PC-3 (cell line): ENCODE data around the gene COMMD6. TPM values are rescaled to one million over a fixed set of nuclear protein-coding genes. Genes with fewer than 3 reads are reported as not detected.

Source experiments
- ATAC-seq: fragments of 200-7000 bp; cut with Tn5 transposase; 2 replicates; pipeline ENCODE4 v1.9.1; 2020; ENCODE audit warnings: mild to moderate bottlenecking, moderate library complexity
- BruUV-seq: library from RNA; stranded (reverse); fragments of 400-500 nt; replicated peaks from 2 replicates; lab custom pipeline; 2021; lab: Mats Ljungman, UMichigan
- CTCF ChIA-PET: fragments of 300-600 bp; sonication (Branson Sonifier 250); formaldehyde crosslinking; loops from one replicate; lab custom pipeline; 2022; ENCODE audit warnings: antibody characterized with exemption; lab: Charles Lee
- POLR2A ChIA-PET: fragments of 300-600 bp; sonication (Branson Sonifier 250); formaldehyde crosslinking; loops from one replicate; lab custom pipeline; 2022; ENCODE audit warnings: antibody characterized with exemption; ENCODE audit not compliant: unreplicated experiment; lab: Charles Lee
- DNase-seq: peaks from one replicate; pipeline ENCODE4 v3.0.0-alpha.2; 2015
- H2AFZ ChIP-seq: fragments of 300-600 bp; sonication (generic); 2 replicates; pipeline ENCODE4 v1.6.0; 2016; ENCODE audit warnings: antibody characterized with exemption, low read length
- H3F3A ChIP-seq: fragments of 300-600 bp; sonication (generic); one replicate; pipeline ENCODE4 v1.6.0; 2017; ENCODE audit warnings: antibody characterized with exemption, low read length, control low read depth, mild to moderate bottlenecking; ENCODE audit not compliant: unreplicated experiment
- H3K27ac ChIP-seq: fragments of 300-600 bp; sonication (generic); 2 replicates; pipeline ENCODE4 v1.5.1; 2016; ENCODE audit warnings: mild to moderate bottlenecking, low read length
- H3K27me3 ChIP-seq: fragments of 300-600 bp; sonication (generic); 2 replicates; pipeline ENCODE4 v1.6.1; 2016; ENCODE audit warnings: low read length, mixed read lengths
- H3K36me3 ChIP-seq: fragments of 300-600 bp; sonication (generic); 2 replicates; pipeline ENCODE4 v1.6.1; 2016; ENCODE audit warnings: low read depth, mixed run types, low read length, mixed read lengths
- H3K4me1 ChIP-seq: fragments of 300-600 bp; sonication (generic); 2 replicates; pipeline ENCODE4 v1.5.1; 2016; ENCODE audit warnings: low read length; ENCODE audit not compliant: insufficient read depth
- H3K4me2 ChIP-seq: fragments of 300-600 bp; sonication (generic); 2 replicates; pipeline ENCODE4 v1.6.0; 2016; ENCODE audit warnings: low read length
- H3K4me3 ChIP-seq: fragments of 300-600 bp; sonication (generic); 2 replicates; pipeline ENCODE4 v1.5.1; 2016; ENCODE audit warnings: mild to moderate bottlenecking, low read length, mixed read lengths
- H3K79me2 ChIP-seq: fragments of 300-600 bp; sonication (generic); 2 replicates; pipeline ENCODE4 v1.6.1; 2017; ENCODE audit warnings: low read length, mixed read lengths
- H3K9ac ChIP-seq: fragments of 300-600 bp; sonication (generic); 2 replicates; pipeline ENCODE4 v1.6.0; 2016; ENCODE audit warnings: mild to moderate bottlenecking, low read length
- H3K9me2 ChIP-seq: fragments of 300-600 bp; sonication (generic); replicated peaks from 2 replicates; pipeline ENCODE4 v1.6.1; 2016; ENCODE audit warnings: mixed run types, low read length, mixed read lengths
- H3K9me3 ChIP-seq: fragments of 300-600 bp; sonication (generic); 2 replicates; pipeline ENCODE4 v1.6.1; 2016; ENCODE audit warnings: low read length, mixed read lengths
- H4K20me1 ChIP-seq: fragments of 300-600 bp; sonication (generic); 2 replicates; pipeline ENCODE4 v1.6.1; 2016; ENCODE audit warnings: low read length, mixed read lengths
- EZH2 ChIP-seq: fragments of 300-600 bp; sonication (generic); IDR thresholded peaks from one replicate; pipeline ENCODE4 v1.6.1; 2017; ENCODE audit warnings: antibody characterized with exemption, mild to moderate bottlenecking, low read length; ENCODE audit not compliant: unreplicated experiment
- EZH2phosphoT487 ChIP-seq: fragments of 300-600 bp; sonication (generic); IDR thresholded peaks from 2 replicates; pipeline ENCODE4 v1.6.1; 2018; ENCODE audit warnings: mild to moderate bottlenecking, antibody characterized with exemption, low read length, borderline replicate concordance
- intact Hi-C: fragments of 100-400 bp; cut with micrococcal nuclease; formaldehyde crosslinking; loops from 2 replicates; pipeline ENCODE4 v1.9.0; 2023
- total RNA-seq: library from RNA; depleted of rRNA; stranded (reverse); fragments of >200 nt; gene quantifications from 2 replicates; pipeline ENCODE4 v1.2.3, GENCODE V29; 2014
- TF ChIP-seq, protein P1 (sequence below): fragments of 300-600 bp; sonication (generic); conservative IDR thresholded peaks from 2 replicates; pipeline ENCODE4 v1.5.1; 2017; ENCODE audit warnings: antibody characterized with exemption, low read depth, mild to moderate bottlenecking, low read length

The COMMD6 gene
- total RNA-seq, 1 experiment from 2014 or later: 46.7 TPM

- TF ChIP-seq, protein P1, sequence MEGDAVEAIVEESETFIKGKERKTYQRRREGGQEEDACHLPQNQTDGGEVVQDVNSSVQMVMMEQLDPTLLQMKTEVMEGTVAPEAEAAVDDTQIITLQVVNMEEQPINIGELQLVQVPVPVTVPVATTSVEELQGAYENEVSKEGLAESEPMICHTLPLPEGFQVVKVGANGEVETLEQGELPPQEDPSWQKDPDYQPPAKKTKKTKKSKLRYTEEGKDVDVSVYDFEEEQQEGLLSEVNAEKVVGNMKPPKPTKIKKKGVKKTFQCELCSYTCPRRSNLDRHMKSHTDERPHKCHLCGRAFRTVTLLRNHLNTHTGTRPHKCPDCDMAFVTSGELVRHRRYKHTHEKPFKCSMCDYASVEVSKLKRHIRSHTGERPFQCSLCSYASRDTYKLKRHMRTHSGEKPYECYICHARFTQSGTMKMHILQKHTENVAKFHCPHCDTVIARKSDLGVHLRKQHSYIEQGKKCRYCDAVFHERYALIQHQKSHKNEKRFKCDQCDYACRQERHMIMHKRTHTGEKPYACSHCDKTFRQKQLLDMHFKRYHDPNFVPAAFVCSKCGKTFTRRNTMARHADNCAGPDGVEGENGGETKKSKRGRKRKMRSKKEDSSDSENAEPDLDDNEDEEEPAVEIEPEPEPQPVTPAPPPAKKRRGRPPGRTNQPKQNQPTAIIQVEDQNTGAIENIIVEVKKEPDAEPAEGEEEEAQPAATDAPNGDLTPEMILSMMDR: no peak
- no peak for TF ChIP-seq EZH2phosphoT487
- Histone ChIP-seq H3K27ac (no peak overlapping the region), H4K20me1 (no peaks in the 10 kb centered on the region), H3K4me1 (no peaks in the 10 kb centered on the region), H3K36me3 (no peaks in the 10 kb centered on the region), H3F3A (no peaks in the 10 kb centered on the region), H3K9ac (no peak overlapping the region), H3K4me2 (no peak overlapping the region), H3K9me2 (no peaks in the 10 kb centered on the region), H3K79me2 (no peaks in the 10 kb centered on the region), H2AFZ (no peak overlapping the region), H3K9me3 (no peaks in the 10 kb centered on the region), H3K27me3 (no peaks in the 10 kb centered on the region), H3K4me3 (no peak overlapping the region)
- intact Hi-C loops: no loop called here
- no peak for ATAC-seq
- BruUV-seq: no TSS peak
- DNase-seq: no peak
- ChIA-PET CTCF (no interaction called here), POLR2A (interaction anchor here (0.6 kb wide), 1 partner anchor 1749 kb away, joined by 3 read pairs; no protein-coding TSS in a partner anchor)
These were observed 32.3 kb downstream of the COMMD6 start for GRCh38 chr13:75505327-75505726.

DNA sequence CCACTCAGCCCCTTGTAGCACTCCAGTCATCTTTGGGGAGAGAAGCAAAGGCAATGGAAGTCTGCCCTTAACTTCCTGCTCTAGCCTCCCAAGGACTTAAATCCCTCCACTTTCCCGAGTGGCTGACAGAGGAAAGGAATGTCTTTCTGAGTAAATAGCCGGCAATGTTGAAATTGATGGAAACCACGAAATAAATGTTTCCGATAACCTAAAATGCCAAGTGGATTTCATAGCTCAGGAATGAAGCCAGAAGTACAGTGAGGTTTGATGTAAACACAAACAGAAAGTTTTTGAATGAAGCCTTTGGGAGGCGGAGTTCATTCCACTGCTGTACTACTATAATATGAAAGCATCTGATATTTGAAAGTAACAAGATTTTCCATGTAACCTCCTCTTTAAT is 41.7 kb downstream of the COMMD6 start:
- DNase-seq (no peak), ATAC-seq (no peak)
- Histone ChIP-seq H2AFZ (no peak overlapping the region), H3K4me3 (no peak overlapping the region), H3K4me1 (no peaks in the 10 kb centered on the region), H3K27ac (no peak overlapping the region), H3K9ac (no peak overlapping the region), H3K27me3 (no peaks in the 10 kb centered on the region), H3K36me3 (no peaks in the 10 kb centered on the region), H3K79me2 (no peaks in the 10 kb centered on the region), H3K4me2 (no peak overlapping the region), H3K9me2 (no peaks in the 10 kb centered on the region), H3K9me3 (no peaks in the 10 kb centered on the region), H3F3A (no peaks in the 10 kb centered on the region), H4K20me1 (no peaks in the 10 kb centered on the region)
- TF ChIP-seq EZH2phosphoT487 (no peak), EZH2 (no peak)
- TF ChIP-seq, protein P1: no peak
- ChIA-PET CTCF (no interaction called here), POLR2A (no interaction called here)
- BruUV-seq: no TSS peak
- intact Hi-C loops: no loop called here

- Histone ChIP-seq H3K4me1 (peaks cover 9% of the 10 kb centered on the region; the same call in 1 of the 2 replicates), H3K79me2 (no peaks in the 10 kb centered on the region), H3K27ac (no peak overlapping the region), H3F3A (no peaks in the 10 kb centered on the region), H3K4me2 (no peak overlapping the region), H3K9me2 (no peaks in the 10 kb centered on the region), H3K27me3 (no peaks in the 10 kb centered on the region), H4K20me1 (no peaks in the 10 kb centered on the region), H3K9me3 (no peaks in the 10 kb centered on the region), H3K4me3 (no peak overlapping the region), H3K9ac (no peak overlapping the region), H2AFZ (no peak overlapping the region), H3K36me3 (no peaks in the 10 kb centered on the region)
- intact Hi-C loops: no loop called here
- no TSS peak for BruUV-seq
- no peak for DNase-seq
- CTCF ChIA-PET: no interaction called here
- no peak for ATAC-seq
- TF ChIP-seq, protein P1: no peak
- TF ChIP-seq EZH2: no peak
- no peak for TF ChIP-seq EZH2phosphoT487
- POLR2A ChIA-PET: no interaction called here
These were observed 43.1 kb downstream of the COMMD6 start for GRCh38 chr13:75494491-75494890.
